Body of pancreas (tissue), 4 donors: Measurements from ENCODE around the gene ZNF574. TPM values are rescaled to one million over a fixed set of nuclear protein-coding genes. Genes with fewer than 3 reads are reported as not detected.

Experiments used
- ATAC-seq: fragments of 150-250 bp; one replicate; pipeline ENCODE4 v1.9.1; 2016
- DNase-seq, 4 donors: peaks; one replicate each; pipeline ENCODE4 v3.0.0-alpha.2; 2019
- H3K27ac ChIP-seq, 4 donors: fragments of 200-600 bp; sonication (generic); 1 replicate in 3 of 4; 2 replicates in 1 of 4; pipeline versions ENCODE4 v1.5.1 to v1.6.1; 2016 to 2019; ENCODE audit warnings: mild to moderate bottlenecking in 1 of 4, mixed read lengths in 1 of 4, moderate library complexity in 1 of 4
- H3K27me3 ChIP-seq, 2 donors: fragments of 200-600 bp; sonication (generic); one replicate each; pipeline ENCODE4 v1.6.0; 2016; ENCODE audit warnings: mild to moderate bottlenecking in 1 of 2
- H3K36me3 ChIP-seq, 2 donors: fragments of 200-600 bp; sonication (generic); replicated peaks in 1 of 2; 2 replicates each; pipeline ENCODE4 v1.5.1; 2016; ENCODE audit warnings: low read depth in 2 of 2; ENCODE audit not compliant: insufficient read depth in 1 of 2
- H3K4me1 ChIP-seq: fragments of 200-600 bp; sonication (generic); one replicate; pipeline ENCODE4 v1.6.0; 2016
- H3K4me3 ChIP-seq, 2 donors: fragments of 200-600 bp; sonication (generic); 1 replicate in 1 of 2; 2 replicates in 1 of 2; pipeline ENCODE4 v1.5.1; 2016 to 2019
- H3K9me3 ChIP-seq, 3 donors: fragments of 200-600 bp; sonication (generic); 1 replicate in 2 of 3; 2 replicates in 1 of 3; pipeline ENCODE4 v1.5.1; 2016
- POLR2A ChIP-seq, 3 donors: fragments of 450-650 bp; IDR thresholded peaks; one replicate each; pipeline ENCODE4 v1.6.1; 2016; ENCODE audit warnings: antibody characterized with exemption in 3 of 3, mild to moderate bottlenecking in 2 of 3
- WGBS, 2 donors: methylation state at CpG; one replicate each; pipeline ENCODE4 v1.1.5; 2017; 5-methylcytosine and 5-hydroxymethylcytosine counted together
- intact Hi-C: fragments of 100-400 bp; cut with DNase I; formaldehyde crosslinking; loops from one replicate; pipeline ENCODE4 v1.15.1; 2023
- total RNA-seq, 2 donors: library from RNA; depleted of rRNA; stranded (reverse); fragments of >200 nt; gene quantifications; one replicate each; pipeline ENCODE4 v1.1.0, GENCODE V29; 2016
- TF ChIP-seq, protein P1 (sequence below), 7 experiments: fragments of 450-650 bp in 4 of 7; fragments of 200-600 bp in 3 of 7; sonication (generic) in 3 of 7; IDR thresholded peaks; one replicate each; pipeline ENCODE4 v1.5.1; 2016 to 2019; ENCODE audit warnings: antibody characterized with exemption in 7 of 7

ZNF574 gene
- total RNA-seq, 2 donors from 2014 or later = 8.6 to 14.2 TPM

DNA sequence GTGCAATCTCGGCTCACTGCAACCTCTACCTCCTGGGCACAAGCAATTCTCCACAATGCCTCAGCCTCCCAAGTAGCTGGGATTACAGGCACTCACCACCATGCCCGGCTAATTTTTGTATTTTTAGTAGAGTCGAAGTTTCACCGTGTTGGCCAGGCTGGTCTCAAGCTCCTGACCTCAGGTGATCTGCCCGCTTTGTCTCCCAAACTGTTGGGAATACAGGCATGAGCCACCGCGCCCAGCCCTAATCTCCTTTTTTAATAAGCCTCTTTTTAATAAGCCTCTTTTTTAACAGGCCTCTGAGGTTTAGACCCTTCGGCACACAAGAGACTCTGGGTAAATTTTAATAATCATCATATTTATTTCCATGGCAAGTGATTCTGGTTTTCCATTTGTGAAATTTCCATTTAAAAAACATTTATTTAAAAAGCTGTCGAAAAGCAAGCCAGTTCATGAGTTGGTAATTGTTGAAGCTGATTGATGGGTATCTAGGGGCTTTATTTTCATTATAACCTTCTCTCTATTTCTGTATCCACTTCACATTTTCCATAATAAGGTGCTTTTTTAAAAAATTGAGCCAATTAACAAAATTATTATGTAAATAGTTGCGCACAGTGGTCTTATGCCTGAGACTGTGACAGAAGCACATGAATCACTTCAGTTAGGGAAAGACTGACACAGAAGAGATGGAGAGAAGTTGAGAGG lies 44.5 kb downstream of the ZNF574 start:
- no peak for ATAC-seq
- TF ChIP-seq POLR2A (IDR thresholded peaks at IDR 0.05) = no peak
- TF ChIP-seq, protein P1, sequence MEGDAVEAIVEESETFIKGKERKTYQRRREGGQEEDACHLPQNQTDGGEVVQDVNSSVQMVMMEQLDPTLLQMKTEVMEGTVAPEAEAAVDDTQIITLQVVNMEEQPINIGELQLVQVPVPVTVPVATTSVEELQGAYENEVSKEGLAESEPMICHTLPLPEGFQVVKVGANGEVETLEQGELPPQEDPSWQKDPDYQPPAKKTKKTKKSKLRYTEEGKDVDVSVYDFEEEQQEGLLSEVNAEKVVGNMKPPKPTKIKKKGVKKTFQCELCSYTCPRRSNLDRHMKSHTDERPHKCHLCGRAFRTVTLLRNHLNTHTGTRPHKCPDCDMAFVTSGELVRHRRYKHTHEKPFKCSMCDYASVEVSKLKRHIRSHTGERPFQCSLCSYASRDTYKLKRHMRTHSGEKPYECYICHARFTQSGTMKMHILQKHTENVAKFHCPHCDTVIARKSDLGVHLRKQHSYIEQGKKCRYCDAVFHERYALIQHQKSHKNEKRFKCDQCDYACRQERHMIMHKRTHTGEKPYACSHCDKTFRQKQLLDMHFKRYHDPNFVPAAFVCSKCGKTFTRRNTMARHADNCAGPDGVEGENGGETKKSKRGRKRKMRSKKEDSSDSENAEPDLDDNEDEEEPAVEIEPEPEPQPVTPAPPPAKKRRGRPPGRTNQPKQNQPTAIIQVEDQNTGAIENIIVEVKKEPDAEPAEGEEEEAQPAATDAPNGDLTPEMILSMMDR (IDR thresholded peaks at IDR 0.05) = no peak
- WGBS, 2 donors = 90 to 91% methylated on average over 10 of the region's 10 CpGs
- intact Hi-C loops = no loop called here
- no peaks in the 10 kb centered on the region for H3K27me3 ChIP-seq
- H3K36me3 ChIP-seq = no peaks in the 10 kb centered on the region
- no peak overlapping the region for H3K4me3 ChIP-seq
- H3K27ac ChIP-seq = no peak overlapping the region
- DNase-seq = no peak
- peaks cover 13% of the 10 kb centered on the region for H3K4me1 ChIP-seq
- H3K9me3 ChIP-seq = no peaks in the 10 kb centered on the region

DNA sequence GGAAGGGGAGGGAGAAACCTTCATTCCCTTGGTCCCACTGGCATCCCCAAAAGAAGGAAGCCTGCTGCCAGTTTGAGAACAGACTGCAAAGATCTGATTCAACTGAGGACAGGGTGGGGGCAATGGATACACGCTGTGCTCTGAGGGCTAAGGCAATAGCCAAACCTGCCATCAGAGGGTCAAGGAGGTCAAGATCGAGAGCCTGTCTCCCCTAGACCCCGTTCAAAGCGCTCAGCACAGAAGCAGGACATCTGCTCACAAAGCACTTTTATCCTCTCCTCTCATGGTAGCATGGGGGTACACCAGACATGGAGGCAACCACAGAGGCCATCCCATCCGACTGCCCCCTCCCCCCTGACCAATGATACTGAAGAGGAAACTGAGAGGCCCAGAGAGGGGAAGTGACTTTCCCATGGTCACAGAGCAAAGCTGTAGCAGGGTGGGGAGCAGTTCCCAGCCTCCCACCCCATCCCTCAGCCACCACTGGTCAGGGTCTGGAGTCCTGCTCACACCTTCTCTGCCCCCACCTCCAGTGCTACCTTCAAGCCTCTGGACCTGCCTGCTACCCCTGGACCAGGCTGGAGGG lies 45.2 kb downstream of the ZNF574 start:
- Histone ChIP-seq H3K4me1 (peaks cover 6% of the 10 kb centered on the region), H3K4me3 (no peak overlapping the region), H3K27ac (peak overlapping the region in 1 of 4 donors; percentile 19), H3K36me3 (no peaks in the 10 kb centered on the region), H3K27me3 (no peaks in the 10 kb centered on the region), H3K9me3 (no peaks in the 10 kb centered on the region)
- 59 to 80% methylated on average over 4 to 5 of the region's 5 CpGs for WGBS, 2 donors
- intact Hi-C loops = no loop called here
- TF ChIP-seq, protein P1 (IDR thresholded peaks at IDR 0.05) = no peak
- no peak for TF ChIP-seq POLR2A (IDR thresholded peaks at IDR 0.05)
- DNase-seq (no peak), ATAC-seq (no peak)

DNA sequence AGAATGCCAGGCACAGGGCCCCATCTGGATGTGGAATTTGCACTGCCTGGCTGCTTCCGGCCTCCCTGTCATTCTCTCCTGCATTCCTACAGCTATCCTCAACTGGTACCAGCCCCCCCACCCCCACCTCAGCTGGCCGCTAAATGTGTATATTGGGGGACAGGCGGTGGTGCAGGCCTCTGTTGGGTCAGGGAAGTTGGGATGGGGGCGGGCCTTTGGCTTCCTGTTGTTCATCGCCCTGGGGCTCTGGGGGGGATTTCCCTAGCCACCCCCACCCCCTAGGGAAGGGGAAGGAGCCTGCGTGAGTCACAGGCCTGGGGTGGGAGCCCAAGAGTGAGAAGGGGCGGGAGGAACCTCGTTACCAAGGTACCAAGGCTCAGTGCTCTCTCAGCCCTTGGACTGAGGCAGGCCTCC lies 45.7 kb downstream of the ZNF574 start:
- Histone ChIP-seq H3K4me3 (no peak overlapping the region), H3K4me1 (peaks cover 1% of the 10 kb centered on the region), H3K27me3 (no peaks in the 10 kb centered on the region), H3K27ac (peak overlapping the region in 1 of 4 donors; percentile 19), H3K36me3 (no peaks in the 10 kb centered on the region), H3K9me3 (no peaks in the 10 kb centered on the region)
- intact Hi-C loops = no loop called here
- no peak for TF ChIP-seq POLR2A (IDR thresholded peaks at IDR 0.05)
- TF ChIP-seq, protein P1 (IDR thresholded peaks at IDR 0.05) = no peak
- 52 to 76% methylated on average over 4 to 8 of the region's 8 CpGs for WGBS, 2 donors
- ATAC-seq = no peak
- DNase-seq = peak in 1 of 4 donors; percentile 70

DNA sequence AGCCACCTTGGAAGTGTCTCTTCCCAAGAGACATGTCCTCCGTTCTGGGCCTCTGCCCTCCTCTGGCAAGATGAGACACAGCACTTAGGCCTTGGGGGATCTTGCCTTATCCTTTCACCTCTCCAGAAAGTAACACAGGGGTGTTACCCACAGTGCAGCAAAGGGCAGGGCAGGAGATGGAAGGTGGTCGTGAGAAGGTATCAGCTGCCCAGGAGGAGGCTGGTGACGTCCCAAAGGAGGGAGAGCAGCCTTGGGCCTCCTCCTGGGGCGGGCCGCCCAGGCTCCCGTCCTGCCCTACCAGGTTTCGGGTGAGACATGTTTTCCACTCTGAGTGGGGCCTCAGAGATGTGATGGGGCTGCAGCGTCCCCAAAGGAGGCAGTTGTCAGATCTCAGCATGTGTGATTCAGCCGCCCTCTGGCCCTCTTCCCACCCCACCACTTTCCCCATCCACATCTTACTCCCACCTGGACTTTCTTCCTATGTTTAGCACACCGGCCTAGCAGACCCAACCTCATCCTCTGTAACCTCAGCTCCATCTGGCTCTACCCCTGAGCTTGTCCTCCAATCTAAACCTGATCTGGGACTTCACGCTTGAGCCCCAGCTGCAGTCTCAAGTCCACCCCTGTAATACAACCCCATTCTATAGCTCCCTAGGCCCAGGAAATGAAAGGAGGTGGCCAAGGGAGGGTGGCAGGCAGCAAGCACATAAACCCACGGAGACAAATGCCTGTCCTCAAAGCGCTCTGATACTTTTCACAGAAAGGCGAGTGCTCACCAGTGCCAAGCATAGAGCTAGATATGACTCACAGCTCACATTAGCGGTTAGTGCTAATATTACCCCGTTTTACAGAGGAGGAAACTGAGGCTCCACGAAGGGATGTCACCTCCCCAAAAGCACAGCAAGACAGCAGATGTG lies 47.0 kb downstream of the ZNF574 start:
- no peaks in the 10 kb centered on the region for H3K27me3 ChIP-seq
- ATAC-seq (no peak), DNase-seq (no peak)
- H3K36me3 ChIP-seq = no peaks in the 10 kb centered on the region
- 73 to 78% methylated on average over 14 to 17 of the region's 17 CpGs for WGBS, 2 donors
- H3K4me3 ChIP-seq = no peak overlapping the region
- no peaks in the 10 kb centered on the region for H3K9me3 ChIP-seq
- TF ChIP-seq, protein P1 (IDR thresholded peaks at IDR 0.05) = no peak
- no peak for TF ChIP-seq POLR2A (IDR thresholded peaks at IDR 0.05)
- H3K27ac ChIP-seq = no peak overlapping the region
- intact Hi-C loops = no loop called here
- no peaks in the 10 kb centered on the region for H3K4me1 ChIP-seq
